DOHH2 (cell line): ENCODE data around the gene OPA3.

Experiments
- CTCF ChIP-seq: fragments of 200-600 bp; sonication (generic); IDR thresholded peaks from one replicate; pipeline ENCODE4 v1.5.1; 2014; ENCODE audit warnings: antibody characterized with exemption, mild to moderate bottlenecking, low read depth, low read length; ENCODE audit not compliant: poor library complexity, severe bottlenecking
- EZH2phosphoT487 ChIP-seq: fragments of 200-600 bp; sonication (generic); IDR thresholded peaks from 2 replicates; pipeline ENCODE4 v1.6.1; 2017; ENCODE audit warnings: borderline replicate concordance, mild to moderate bottlenecking, antibody characterized with exemption, low read length, moderate library complexity, mixed read lengths

- TF ChIP-seq CTCF, result no peak
- TF ChIP-seq EZH2phosphoT487, result no peak
These were observed 3.0 kb downstream of the OPA3 start for GRCh38 chr19:45581576-45581975.
